Natural killer cell (primary cell): ENCODE data around the gene ORAI3. TPM values are rescaled to one million over a fixed set of nuclear protein-coding genes. Genes with fewer than 3 reads are reported as not detected.

Experiments
- ATAC-seq, 3 donors: fragments of 150-1000 bp in 2 of 3; fragments of 200-7000 bp in 1 of 3; cut with Tn5 transposase; 1 replicate in 1 of 3; 2 replicates in 2 of 3; pipeline ENCODE4 v1.10.0; 2021; ENCODE audit warnings: mild to moderate bottlenecking in 2 of 3, moderate library complexity in 2 of 3
- DNase-seq, 2 donors: peaks; one replicate each; pipeline versions ENCODE4 v3.0.0 to v3.0.0-alpha.2; 2013 to 2021; ENCODE audit warnings: mixed read lengths in 1 of 2
- H3K27ac ChIP-seq: one replicate; pipeline ENCODE4 v1.5.1; 2013; ENCODE audit warnings: mild to moderate bottlenecking, low read length
- H3K27me3 ChIP-seq: one replicate; pipeline ENCODE4 v1.6.1; 2013; ENCODE audit warnings: low read length; ENCODE audit not compliant: control insufficient read depth, insufficient read depth
- H3K36me3 ChIP-seq: one replicate; pipeline ENCODE4 v1.6.1; 2013; ENCODE audit warnings: low read length; ENCODE audit not compliant: control insufficient read depth, insufficient read depth
- H3K4me1 ChIP-seq: one replicate; pipeline ENCODE4 v1.6.1; 2013; ENCODE audit warnings: low read length; ENCODE audit not compliant: control insufficient read depth, insufficient read depth
- H3K4me3 ChIP-seq: one replicate; pipeline ENCODE4 v1.5.1; 2013; ENCODE audit warnings: low read length
- H3K9me3 ChIP-seq: one replicate; pipeline ENCODE4 v1.6.1; 2013; ENCODE audit warnings: low read length; ENCODE audit not compliant: control insufficient read depth, insufficient read depth
- H3K27ac Mint-ChIP-seq, 2 donors: one replicate each; pipeline ENCODE4 v1.8.0; 2022; ENCODE audit warnings: mild to moderate bottlenecking in 2 of 2, mixed read lengths in 2 of 2, moderate library complexity in 1 of 2
- H3K27me3 Mint-ChIP-seq, 2 donors: one replicate each; pipeline ENCODE4 v1.8.0; 2022; ENCODE audit warnings: low read depth in 2 of 2, mixed read lengths in 2 of 2
- H3K36me3 Mint-ChIP-seq: one replicate; pipeline ENCODE4 v1.8.0; 2022; ENCODE audit warnings: mixed read lengths
- H3K4me1 Mint-ChIP-seq, 2 donors: one replicate each; pipeline ENCODE4 v1.8.0; 2022; ENCODE audit warnings: mixed read lengths in 2 of 2
- H3K4me3 Mint-ChIP-seq: one replicate; pipeline ENCODE4 v1.8.0; 2022; ENCODE audit warnings: mild to moderate bottlenecking, moderate library complexity, mixed read lengths
- H3K9me3 Mint-ChIP-seq, 2 donors: one replicate each; pipeline ENCODE4 v1.8.0; 2022; ENCODE audit warnings: mixed read lengths in 2 of 2
- CTCF ChIP-seq: fragments of 200-600 bp; IDR thresholded peaks from one replicate; pipeline ENCODE4 v1.8.0; 2022; ENCODE audit warnings: antibody characterized with exemption
- WGBS: methylation state at CpG from one replicate; pipeline ENCODE4 v1.1.7; 2013; ENCODE audit warnings: missing lambda C conversion rate; ENCODE audit not compliant: insufficient coverage; 5-methylcytosine and 5-hydroxymethylcytosine counted together
- intact Hi-C: fragments of 100-400 bp; cut with micrococcal nuclease; formaldehyde crosslinking; loops from one replicate; pipeline ENCODE4 v1.14.2; 2022
- total RNA-seq, 4 donors: library from RNA; stranded (reverse); fragments of 120-200 nt in 1 of 4; gene quantifications; one replicate each; pipeline versions ENCODE4 v1.2.3 to v1.2.4, GENCODE V29; 2013 to 2022

Gene ORAI3
- total RNA-seq, 3 donors from 2014 or later (not counting 1 experiment from before 2014, with no cell fraction given), result 10.8 to 19.8 (median 12.8) TPM

- no peak for ATAC-seq
- H3K27ac ChIP-seq, result no peak overlapping the region
Observed at GRCh38 chr16:30947541-30947858, 1.4 kb upstream of the ORAI3 start.

GRCh38 chr16:30947859-30948666, 805 bp upstream of the ORAI3 start:
- Mint-ChIP-seq H3K27ac (peak overlapping the region in 1 of 2 donors; percentile 88), H3K9me3 (no peaks in the 10 kb centered on the region), H3K4me3 (no peak overlapping the region), H3K4me1 (peaks cover 10 to 28% of the 10 kb centered on the region in 2 donors), H3K36me3 (no peaks in the 10 kb centered on the region), H3K27me3 (no peaks in the 10 kb centered on the region)
- H3K4me3 ChIP-seq, result peak overlapping the region; percentile 74
- WGBS, result 63% methylated on average over 42 of the region's 44 CpGs
- peak overlapping the region; percentile 71 for H3K27ac ChIP-seq
- no peak for TF ChIP-seq CTCF
- H3K4me1 ChIP-seq, result peaks cover 27% of the 10 kb centered on the region
- intact Hi-C loops, result no loop called here
- no peaks in the 10 kb centered on the region for H3K9me3 ChIP-seq
- ATAC-seq (peak in 2 of 3 donors; percentile 16 to 22), DNase-seq (peak in 1 of 2 donors; percentile 35)
- H3K36me3 ChIP-seq, result no peaks in the 10 kb centered on the region
- no peaks in the 10 kb centered on the region for H3K27me3 ChIP-seq

More at GRCh38 chr16:30947541-30947858, 1.4 kb upstream of the ORAI3 start:
- Mint-ChIP-seq H3K4me1 (peaks cover 15 to 33% of the 10 kb centered on the region in 2 donors), H3K27me3 (no peaks in the 10 kb centered on the region), H3K27ac (peak overlapping the region in 1 of 2 donors; percentile 18), H3K9me3 (no peaks in the 10 kb centered on the region), H3K4me3 (no peak overlapping the region), H3K36me3 (no peaks in the 10 kb centered on the region)
- Histone ChIP-seq H3K9me3 (no peaks in the 10 kb centered on the region), H3K27me3 (no peaks in the 10 kb centered on the region), H3K36me3 (no peaks in the 10 kb centered on the region), H3K4me1 (peaks cover 32% of the 10 kb centered on the region), H3K4me3 (no peak overlapping the region)
- TF ChIP-seq CTCF, result no peak
- WGBS, result 96% methylated on average over 3 of the region's 3 CpGs
- DNase-seq, result no peak
- intact Hi-C loops, result no loop called here

- intact Hi-C loops, result no loop called here
- DNase-seq, result peak in 1 of 2 donors; percentile 49
Observed at GRCh38 chr16:30949650-30950515, 1.0 kb downstream of the ORAI3 start.

More at GRCh38 chr16:30949650-30950515, 1.0 kb downstream of the ORAI3 start:
- no peaks in the 10 kb centered on the region for H3K9me3 Mint-ChIP-seq
- H3K36me3 Mint-ChIP-seq, result no peaks in the 10 kb centered on the region
- H3K27me3 ChIP-seq, result no peaks in the 10 kb centered on the region
- H3K36me3 ChIP-seq, result no peaks in the 10 kb centered on the region
- peaks cover 10 to 28% of the 10 kb centered on the region in 2 donors for H3K4me1 Mint-ChIP-seq
- TF ChIP-seq CTCF, result no peak
- H3K9me3 ChIP-seq, result no peaks in the 10 kb centered on the region
- H3K27ac ChIP-seq, result peak overlapping the region; percentile 71
- no peaks in the 10 kb centered on the region for H3K27me3 Mint-ChIP-seq
- H3K4me3 ChIP-seq, result peak overlapping the region; percentile 74
- H3K4me1 ChIP-seq, result peaks cover 32% of the 10 kb centered on the region
- ATAC-seq, result peak; percentile 39 to 47 (median 45)
- H3K4me3 Mint-ChIP-seq, result peak overlapping the region; percentile 92
- H3K27ac Mint-ChIP-seq, result peak overlapping the region; percentile 60 to 88
- WGBS, result 3% methylated on average over 21 of the region's 21 CpGs
